A549 treated with Mapracorat at 1 μM for 4 hours (cell line): ENCODE results near the gene VDAC1. TPM values are rescaled to one million over a fixed set of nuclear protein-coding genes. Genes with fewer than 3 reads are reported as not detected.

Experiments
- total RNA-seq: library from RNA; stranded (reverse); fragments of 200-300 nt; extraction: Qiagen RNA extraction; gene quantifications from 5 replicates; pipeline ENCODE4 v1.2.3, GENCODE V29; 2022

The VDAC1 gene, protein sequence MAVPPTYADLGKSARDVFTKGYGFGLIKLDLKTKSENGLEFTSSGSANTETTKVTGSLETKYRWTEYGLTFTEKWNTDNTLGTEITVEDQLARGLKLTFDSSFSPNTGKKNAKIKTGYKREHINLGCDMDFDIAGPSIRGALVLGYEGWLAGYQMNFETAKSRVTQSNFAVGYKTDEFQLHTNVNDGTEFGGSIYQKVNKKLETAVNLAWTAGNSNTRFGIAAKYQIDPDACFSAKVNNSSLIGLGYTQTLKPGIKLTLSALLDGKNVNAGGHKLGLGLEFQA
- total RNA-seq = 378 to 400 TPM (median 387 TPM) in 5 replicates

DNA sequence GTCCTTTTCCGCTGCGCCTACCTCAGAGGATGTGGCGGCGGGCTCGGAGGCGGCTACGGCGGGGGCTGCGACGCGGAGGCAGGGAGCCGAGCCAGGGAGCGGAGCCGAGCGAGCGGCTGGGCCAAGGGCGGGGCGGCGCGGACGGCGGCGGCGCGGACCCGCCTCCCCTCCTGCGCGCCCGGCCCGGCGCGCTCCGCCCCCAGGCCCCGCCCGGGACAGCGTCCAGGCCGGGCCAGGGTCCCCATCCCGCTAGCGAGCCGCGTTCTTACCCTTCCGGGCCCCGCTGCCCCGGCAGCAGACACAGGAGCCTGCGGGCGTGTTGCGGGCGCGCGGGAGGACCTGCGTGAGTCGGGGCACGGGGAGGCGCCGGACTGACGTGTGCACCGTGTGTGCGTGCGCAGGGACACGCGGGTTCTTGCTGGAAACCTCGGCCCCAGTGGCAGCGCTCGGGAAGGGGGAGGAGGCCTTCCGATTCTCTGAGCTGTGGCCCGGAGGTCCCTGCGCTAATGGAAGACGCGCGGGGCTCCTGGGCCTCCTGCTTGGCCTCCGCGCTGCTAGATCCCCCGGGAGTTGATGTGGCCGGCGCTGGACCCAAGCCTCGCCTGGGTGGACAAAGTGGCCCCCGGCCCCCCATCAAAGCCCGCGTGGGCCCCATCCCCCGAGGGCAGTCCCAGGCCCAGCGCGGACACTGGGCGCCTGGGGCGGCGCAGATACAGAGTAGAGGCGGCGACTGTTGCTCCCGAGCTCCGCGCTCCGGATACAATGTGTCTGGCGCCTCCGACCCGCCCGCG lies at the start of gene VDAC1:
Gene VDAC1, minus strand, starts transcription at position 350 of the 791 bp plus-strand sequence. CDS start 11,963 bp downstream, outside the sequence.

DNA sequence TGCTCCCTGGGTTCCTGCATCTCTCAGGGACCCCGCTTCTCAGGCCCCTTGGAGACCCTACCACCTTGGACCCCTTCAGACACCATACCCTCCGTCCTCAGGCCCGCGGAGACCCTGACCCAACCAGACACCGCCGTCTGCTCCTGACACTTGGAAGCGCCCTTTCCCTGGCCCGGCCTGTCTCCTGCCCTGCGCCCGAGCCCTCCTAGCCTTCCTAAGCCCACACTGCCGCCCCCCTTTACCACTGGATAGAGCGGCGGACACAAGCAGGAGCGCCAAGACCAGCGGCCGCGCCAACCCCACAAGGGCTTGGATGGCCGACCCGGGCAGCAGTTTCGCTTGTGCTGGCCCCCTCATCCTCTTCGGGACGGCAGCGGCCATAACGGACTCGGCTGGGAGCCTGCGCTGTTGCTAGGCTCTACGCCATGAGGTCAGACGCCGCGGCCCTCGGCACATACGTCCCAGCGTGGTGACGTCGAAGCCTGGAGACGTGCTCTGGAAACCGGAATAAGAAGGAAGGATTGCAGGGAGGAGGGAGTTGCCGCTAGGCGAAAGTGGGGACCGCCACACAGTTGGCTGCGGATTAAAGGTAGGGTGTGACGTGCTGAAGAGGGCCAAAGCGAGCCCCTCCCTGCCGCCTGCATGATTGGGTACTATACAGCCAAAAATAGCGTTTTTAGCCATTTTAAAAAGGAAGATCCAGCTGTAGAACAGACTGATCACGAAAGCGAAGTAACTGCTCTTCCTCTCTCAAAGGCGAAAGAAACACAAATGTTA lies 36.4 kb downstream of the VDAC1 start, which contains the start of gene C5orf15:
Gene C5orf15, minus strand, starts transcription at position 422 of the 777 bp plus-strand sequence. Its CDS starts 41 bp downstream, at position 381.

Other genes with a start within 250 kb of the VDAC1 start
- 44.2 to 60.7 TPM (median 53.5 TPM) in 5 replicates for gene C5orf15, start 36.4 kb downstream of the VDAC1 start, total RNA-seq
- gene TCF7, start 109.7 kb upstream of the VDAC1 start, total RNA-seq = 10.7 to 12.3 TPM (median 11.9 TPM) in 5 replicates
- 609 to 781 TPM (median 617 TPM) in 5 replicates for gene SKP1, start 172.0 kb upstream of the VDAC1 start, total RNA-seq
- gene PPP2CA, start 221.1 kb upstream of the VDAC1 start, total RNA-seq = 203 to 292 TPM (median 274 TPM) in 5 replicates